GM12801 (cell line): ENCODE results near the gene EML4.

Experiments
- TF ChIP-seq, protein P1 (sequence below): IDR thresholded peaks from one replicate; pipeline ENCODE4 v1.5.1; 2011; ENCODE audit warnings: control low read depth; ENCODE audit not compliant: insufficient read length; ENCODE audit errors: extremely low read depth

The EML4 gene

DNA sequence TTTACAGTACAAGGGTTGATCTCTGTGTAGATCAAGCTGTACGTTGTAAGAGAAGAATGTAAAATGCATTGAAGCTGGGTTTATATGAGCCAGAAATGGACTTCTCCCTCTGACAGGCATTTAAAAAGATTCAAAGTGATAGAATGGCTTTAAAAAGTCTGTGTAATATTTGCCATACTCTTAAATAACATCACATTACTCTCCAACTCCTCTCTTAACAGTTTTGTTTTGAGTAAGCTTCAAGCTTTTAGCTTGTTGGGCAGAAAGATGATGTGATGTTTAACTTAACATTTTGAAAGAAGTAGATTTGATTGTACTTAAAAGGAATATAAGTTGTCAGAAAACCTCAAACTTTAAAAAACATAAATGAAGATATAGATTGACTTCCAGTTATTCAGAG, 119.7 kb downstream of the EML4 start:
- TF ChIP-seq, protein P1, sequence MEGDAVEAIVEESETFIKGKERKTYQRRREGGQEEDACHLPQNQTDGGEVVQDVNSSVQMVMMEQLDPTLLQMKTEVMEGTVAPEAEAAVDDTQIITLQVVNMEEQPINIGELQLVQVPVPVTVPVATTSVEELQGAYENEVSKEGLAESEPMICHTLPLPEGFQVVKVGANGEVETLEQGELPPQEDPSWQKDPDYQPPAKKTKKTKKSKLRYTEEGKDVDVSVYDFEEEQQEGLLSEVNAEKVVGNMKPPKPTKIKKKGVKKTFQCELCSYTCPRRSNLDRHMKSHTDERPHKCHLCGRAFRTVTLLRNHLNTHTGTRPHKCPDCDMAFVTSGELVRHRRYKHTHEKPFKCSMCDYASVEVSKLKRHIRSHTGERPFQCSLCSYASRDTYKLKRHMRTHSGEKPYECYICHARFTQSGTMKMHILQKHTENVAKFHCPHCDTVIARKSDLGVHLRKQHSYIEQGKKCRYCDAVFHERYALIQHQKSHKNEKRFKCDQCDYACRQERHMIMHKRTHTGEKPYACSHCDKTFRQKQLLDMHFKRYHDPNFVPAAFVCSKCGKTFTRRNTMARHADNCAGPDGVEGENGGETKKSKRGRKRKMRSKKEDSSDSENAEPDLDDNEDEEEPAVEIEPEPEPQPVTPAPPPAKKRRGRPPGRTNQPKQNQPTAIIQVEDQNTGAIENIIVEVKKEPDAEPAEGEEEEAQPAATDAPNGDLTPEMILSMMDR: no peak

DNA sequence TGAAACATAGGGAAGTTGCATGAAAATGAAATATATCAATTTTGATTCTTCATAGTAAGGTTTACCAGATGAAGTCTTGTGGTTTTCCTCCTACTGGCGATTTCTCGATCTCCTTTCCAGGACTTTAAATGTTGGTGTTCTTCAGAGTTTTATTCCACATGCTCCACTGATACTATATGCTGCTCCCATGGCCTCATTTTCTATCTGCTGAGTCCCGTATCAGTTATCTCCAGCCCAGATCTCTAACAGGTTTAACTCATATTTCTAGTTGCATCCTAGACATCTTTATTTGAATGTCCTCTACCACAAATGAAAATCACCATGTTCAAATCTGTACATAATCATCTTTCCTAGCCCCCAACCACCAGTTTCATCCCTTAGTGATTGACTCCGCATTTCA, 120.1 kb downstream of the EML4 start:
- TF ChIP-seq, protein P1: no peak

DNA sequence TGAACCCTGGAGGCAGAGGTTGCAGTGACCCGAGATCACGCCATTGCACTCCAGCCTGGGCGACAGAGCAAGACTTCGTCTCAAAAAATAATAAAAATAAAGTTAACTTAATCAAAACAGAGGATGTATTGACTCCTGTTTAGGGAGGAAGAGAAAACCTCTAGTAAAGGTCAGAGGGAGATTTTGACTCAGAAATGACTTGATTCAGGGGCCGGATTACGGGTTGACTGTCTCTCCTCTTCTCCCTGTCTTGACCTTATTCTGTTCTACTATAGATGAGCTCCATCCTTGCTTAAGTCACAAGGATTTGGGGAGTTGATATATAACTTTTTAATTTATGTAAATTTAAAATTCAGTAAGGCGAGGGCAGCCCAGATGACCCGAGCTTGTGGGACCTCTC, 120.9 kb downstream of the EML4 start:
- TF ChIP-seq, protein P1: no peak

DNA sequence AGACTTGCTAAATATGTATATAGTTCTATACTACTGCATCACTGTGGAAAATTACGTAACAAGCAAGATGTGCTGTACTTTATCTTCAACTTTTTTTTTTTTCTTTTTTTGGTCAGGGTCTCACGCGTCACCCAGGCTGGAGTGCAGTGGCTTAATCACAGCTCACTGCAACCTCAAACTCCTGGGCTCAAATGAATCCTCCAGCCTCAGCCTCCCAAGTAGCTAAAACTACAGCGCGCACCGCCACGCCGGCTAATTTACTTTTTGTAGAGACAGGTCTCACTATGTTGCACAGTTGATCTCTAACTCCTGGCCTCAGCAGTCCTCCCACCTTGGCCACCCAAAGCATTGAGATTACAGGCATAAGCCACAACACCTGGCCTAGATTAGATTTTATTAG, 123.9 kb downstream of the EML4 start:
- TF ChIP-seq, protein P1: no peak

DNA sequence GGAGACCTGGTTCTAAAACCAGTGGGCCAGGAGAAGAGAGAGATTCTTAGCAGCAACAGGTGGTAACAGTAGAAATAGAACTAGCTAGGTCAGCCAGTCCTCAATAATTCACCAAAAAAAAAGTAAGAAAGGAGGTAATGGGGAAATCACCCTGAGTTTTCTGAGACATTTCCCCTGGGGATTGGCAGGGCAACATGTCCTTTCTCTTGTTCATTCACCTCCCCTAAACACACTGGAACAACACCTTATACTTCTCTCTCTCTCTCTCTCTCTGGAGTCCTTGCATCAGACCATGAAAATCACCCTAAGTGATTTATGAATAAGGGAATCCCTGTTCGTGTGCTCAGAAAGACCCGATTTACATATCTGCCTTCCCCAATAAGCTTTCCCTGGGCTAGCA, 127.1 kb downstream of the EML4 start:
- TF ChIP-seq, protein P1: no peak

DNA sequence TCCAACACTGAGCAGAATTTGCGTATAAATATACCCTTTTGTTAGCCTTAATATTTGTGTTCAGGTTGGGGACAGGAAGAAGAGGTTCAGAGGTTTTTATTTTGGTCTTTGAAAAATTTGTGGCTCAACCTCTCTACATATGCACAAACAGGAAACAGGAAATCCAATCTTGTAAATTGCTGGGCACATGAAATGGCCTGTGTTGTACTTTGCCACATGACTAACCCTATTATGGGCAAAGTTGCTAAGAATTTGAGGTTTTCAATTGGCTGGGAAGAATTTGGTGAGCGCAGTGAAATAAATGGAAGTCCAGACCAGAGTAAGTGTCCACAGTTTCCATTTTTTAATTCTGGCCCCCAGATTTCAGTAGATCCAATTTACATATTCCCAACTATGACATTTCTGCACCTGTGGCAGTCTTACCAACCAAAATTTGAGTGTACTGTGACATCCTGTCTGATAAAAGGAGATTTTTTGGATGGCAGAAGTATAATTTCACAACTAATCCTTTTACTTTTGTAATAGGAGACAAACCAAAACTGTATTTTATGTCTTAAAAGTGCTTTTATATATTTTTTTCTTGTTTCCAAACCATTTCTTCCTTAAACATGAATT, 128.3 kb downstream of the EML4 start:
- TF ChIP-seq, protein P1: no peak

DNA sequence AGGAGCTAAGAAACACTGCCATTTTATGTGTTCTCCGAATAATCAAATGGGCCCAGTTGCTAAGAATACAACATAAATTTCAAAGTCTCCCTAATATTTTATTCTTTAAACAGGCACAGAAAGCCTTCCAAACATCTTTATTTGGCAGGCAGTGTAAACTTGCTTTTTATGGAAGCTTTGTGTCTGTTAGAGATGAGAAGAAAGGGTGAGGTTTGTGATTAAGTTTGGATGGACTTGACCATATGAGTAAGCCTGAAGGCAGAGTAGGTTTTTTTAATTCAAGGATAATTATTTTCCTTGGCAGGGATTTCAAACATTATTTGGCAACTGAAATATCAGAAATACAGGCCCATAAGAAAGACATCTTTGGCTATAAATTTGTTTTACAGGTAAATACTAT, 129.0 kb downstream of the EML4 start:
- TF ChIP-seq, protein P1: no peak
